Measurements from ENCODE around the gene EIF4E3. TPM values are rescaled to one million over a fixed set of nuclear protein-coding genes. Genes with fewer than 3 reads are reported as not detected.

EIF4E3 gene
- total RNA-seq, 1 experiment from 2014 or later: 0.37 TPM

GRCh38 chr3:71650372-71650771 lies 74.8 kb downstream of the EIF4E3 start:
- no peak for DNase-seq (ENCODE audit: low read depth)

- DNase-seq (ENCODE audit: low read depth): no peak
These were observed 75.4 kb downstream of the EIF4E3 start for GRCh38 chr3:71649757-71650156.

- no peak for DNase-seq (ENCODE audit: low read depth)
These were observed 77.5 kb downstream of the EIF4E3 start for GRCh38 chr3:71647751-71648150.

GRCh38 chr3:71646971-71647370 lies 78.2 kb downstream of the EIF4E3 start:
- no peak for DNase-seq (ENCODE audit: low read depth)

GRCh38 chr3:71645140-71645539 lies 80.1 kb downstream of the EIF4E3 start:
- DNase-seq (ENCODE audit: low read depth): no peak

- DNase-seq (ENCODE audit: low read depth): peak; percentile 37
These were observed 83.5 kb downstream of the EIF4E3 start for GRCh38 chr3:71641674-71642073.

- DNase-seq (ENCODE audit: low read depth): no peak
These were observed 84.7 kb downstream of the EIF4E3 start for GRCh38 chr3:71640331-71640983.

GRCh38 chr3:71636482-71636881 lies 88.7 kb downstream of the EIF4E3 start:
- DNase-seq (ENCODE audit: low read depth): no peak

GRCh38 chr3:71636001-71636400 lies 89.2 kb downstream of the EIF4E3 start:
- no peak for DNase-seq (ENCODE audit: low read depth)

- DNase-seq (ENCODE audit: low read depth): no peak
These were observed 90.5 kb downstream of the EIF4E3 start for GRCh38 chr3:71634671-71635070.

GRCh38 chr3:71629711-71630110 lies 95.5 kb downstream of the EIF4E3 start:
- DNase-seq (ENCODE audit: low read depth): no peak

- DNase-seq (ENCODE audit: low read depth): no peak
These were observed 95.9 kb downstream of the EIF4E3 start for GRCh38 chr3:71629289-71629688.

- DNase-seq (ENCODE audit: low read depth): no peak
These were observed 96.7 kb downstream of the EIF4E3 start for GRCh38 chr3:71628522-71628921.

GRCh38 chr3:71625676-71626075 lies 99.5 kb downstream of the EIF4E3 start:
- DNase-seq (ENCODE audit: low read depth): no peak

Other genes starting within 250 kb of the EIF4E3 start
- gene FOXP1, start 141.7 kb downstream of the EIF4E3 start, total RNA-seq (2014; rRNA removed; shearing (Covaris generic)): 42.9 and 65.9 TPM in 2 replicates
- not detected in 2 replicates for gene GPR27, start 28.5 kb upstream of the EIF4E3 start, total RNA-seq (2014; rRNA removed; shearing (Covaris generic))
- not detected in 2 replicates for gene PROK2, start 59.7 kb upstream of the EIF4E3 start, total RNA-seq (2014; rRNA removed; shearing (Covaris generic))